ENCODE results near the gene DCAKD.
"Not testable (repeated sequence)": the region's sequence is repeated elsewhere in the genome, so short reads cannot be mapped to it uniquely, and the experiment has no call there.

DNA sequence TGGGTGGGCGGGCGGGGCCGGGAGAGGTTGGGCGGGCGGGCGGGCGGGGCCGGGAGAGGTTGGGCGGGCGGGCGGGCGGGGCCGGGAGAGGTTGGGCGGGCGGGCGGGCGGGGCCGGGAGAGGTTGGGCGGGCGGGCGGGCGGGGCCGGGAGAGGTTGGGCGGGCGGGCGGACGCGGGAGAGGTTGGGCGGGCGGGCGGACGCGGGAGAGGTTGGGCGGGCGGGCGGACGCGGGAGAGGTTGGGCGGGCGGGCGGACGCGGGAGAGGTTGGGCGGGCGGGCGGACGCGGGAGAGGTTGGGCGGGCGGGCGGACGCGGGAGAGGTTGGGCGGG, 254 bp upstream of the DCAKD start:
- TF ChIP-seq ZFP30 (CRISPR knock-in tag; IDR thresholded peaks at IDR 0.05); SNAI2 (CRISPR knock-in tag; IDR thresholded peaks at IDR 0.05); RARB (CRISPR knock-in tag; IDR thresholded peaks at IDR 0.05); TSHZ2 (CRISPR knock-in tag; IDR thresholded peaks at IDR 0.05); TCF4 (CRISPR knock-in tag; IDR thresholded peaks at IDR 0.05; ENCODE audit: borderline replicate concordance); GLIS3 (CRISPR knock-in tag; IDR thresholded peaks at IDR 0.05); ZNF70 (CRISPR knock-in tag; IDR thresholded peaks at IDR 0.05): not testable (repeated sequence)
- TF ChIP-seq, protein P1, sequence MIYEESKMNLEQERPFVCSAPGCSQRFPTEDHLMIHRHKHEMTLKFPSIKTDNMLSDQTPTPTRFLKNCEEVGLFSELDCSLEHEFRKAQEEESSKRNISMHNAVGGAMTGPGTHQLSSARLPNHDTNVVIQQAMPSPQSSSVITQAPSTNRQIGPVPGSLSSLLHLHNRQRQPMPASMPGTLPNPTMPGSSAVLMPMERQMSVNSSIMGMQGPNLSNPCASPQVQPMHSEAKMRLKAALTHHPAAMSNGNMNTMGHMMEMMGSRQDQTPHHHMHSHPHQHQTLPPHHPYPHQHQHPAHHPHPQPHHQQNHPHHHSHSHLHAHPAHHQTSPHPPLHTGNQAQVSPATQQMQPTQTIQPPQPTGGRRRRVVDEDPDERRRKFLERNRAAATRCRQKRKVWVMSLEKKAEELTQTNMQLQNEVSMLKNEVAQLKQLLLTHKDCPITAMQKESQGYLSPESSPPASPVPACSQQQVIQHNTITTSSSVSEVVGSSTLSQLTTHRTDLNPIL (CRISPR knock-in tag; IDR thresholded peaks at IDR 0.05; ENCODE audit: low read depth) = not testable (repeated sequence)

All from SK-N-SH treated with all-trans-retinoic acid at 6 μM for 48 hours (cell line).